GM12873 (cell line): ENCODE measurements around the gene NPEPL1.

Source experiments
- TF ChIP-seq, protein P1 (sequence below): IDR thresholded peaks from 2 replicates; pipeline ENCODE4 v1.5.1; 2012; ENCODE audit warnings: low read depth, mild to moderate bottlenecking, moderate library complexity, low read length, control low read depth; ENCODE audit not compliant: insufficient read depth; ENCODE audit errors: missing control alignments

NPEPL1 gene

DNA sequence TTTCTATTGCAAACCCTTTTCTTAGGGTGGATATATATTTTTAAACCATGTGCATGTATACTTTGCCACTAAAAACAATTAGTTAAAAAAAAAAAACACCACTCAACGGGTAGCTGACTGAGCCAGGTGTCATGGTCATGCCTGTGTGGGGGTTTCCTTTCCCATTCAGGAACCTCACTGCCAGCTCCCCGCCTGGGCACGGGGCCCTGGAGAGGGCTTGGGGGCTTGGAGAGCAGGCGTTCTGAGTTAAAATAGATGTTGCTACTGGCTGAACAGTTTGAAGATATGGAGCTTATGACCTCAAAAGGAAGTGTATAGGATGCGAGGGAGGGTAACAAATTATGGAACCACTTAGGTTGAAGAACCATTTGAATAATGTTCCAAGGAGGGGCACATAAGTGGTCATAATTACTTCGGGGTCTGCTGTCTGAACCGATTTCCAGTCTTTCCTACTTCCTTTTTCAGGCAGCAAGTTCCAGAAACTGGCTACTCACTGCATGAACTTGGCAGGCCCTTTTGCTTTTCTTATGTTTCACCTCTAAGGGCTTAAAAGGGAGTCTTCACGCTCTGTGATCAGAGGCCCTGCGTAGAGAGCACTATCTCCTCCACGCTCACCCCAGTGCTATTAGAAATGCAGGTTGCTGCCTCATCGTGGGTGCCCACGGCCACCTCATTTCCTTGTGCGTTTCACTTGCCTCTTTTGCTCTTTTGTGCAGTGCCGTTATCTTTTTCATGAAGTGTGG, 31.6 kb upstream of the NPEPL1 start:
- TF ChIP-seq, protein P1, sequence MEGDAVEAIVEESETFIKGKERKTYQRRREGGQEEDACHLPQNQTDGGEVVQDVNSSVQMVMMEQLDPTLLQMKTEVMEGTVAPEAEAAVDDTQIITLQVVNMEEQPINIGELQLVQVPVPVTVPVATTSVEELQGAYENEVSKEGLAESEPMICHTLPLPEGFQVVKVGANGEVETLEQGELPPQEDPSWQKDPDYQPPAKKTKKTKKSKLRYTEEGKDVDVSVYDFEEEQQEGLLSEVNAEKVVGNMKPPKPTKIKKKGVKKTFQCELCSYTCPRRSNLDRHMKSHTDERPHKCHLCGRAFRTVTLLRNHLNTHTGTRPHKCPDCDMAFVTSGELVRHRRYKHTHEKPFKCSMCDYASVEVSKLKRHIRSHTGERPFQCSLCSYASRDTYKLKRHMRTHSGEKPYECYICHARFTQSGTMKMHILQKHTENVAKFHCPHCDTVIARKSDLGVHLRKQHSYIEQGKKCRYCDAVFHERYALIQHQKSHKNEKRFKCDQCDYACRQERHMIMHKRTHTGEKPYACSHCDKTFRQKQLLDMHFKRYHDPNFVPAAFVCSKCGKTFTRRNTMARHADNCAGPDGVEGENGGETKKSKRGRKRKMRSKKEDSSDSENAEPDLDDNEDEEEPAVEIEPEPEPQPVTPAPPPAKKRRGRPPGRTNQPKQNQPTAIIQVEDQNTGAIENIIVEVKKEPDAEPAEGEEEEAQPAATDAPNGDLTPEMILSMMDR, result no peak

DNA sequence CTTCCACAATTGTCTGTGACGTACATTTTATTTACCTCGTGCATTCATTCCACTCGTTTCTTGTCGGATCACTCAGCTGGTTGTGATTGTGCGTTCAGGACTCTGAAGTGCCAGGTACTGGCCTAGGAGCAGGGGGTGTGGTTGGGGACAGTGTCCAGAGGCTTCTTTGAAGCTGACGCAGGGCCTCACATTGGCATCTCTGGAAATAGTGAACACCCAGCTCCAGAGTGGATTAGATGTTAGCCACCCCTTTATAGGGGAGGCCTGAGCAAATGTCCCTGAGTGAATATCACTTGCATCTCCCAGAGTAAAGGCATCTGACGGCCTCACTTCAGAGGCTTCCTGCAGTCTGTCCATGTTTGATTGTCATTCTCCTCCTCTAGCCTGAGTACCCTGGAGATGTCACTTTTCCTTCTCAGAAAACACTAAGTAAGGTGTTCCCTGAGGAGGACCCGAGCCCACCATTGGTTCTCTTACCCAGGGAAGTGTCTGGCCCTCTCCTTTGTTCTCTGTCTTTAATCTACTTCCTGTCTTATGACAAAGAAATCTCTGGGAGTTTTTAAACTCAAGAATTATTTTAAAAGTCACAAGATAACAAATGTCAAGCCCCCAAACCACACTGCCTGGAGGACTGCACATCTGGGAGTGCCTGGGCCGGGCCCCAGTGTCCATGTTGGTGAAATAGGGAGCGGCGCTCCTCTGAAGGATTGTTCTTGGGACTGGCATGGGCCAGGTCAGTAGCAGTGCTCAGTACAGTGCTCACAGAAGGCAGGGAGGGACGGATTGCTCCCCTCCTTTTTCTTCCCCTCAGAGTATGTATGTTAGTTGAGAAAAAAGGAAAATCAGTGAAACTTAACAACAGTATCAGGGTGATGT, 30.8 kb upstream of the NPEPL1 start:
- TF ChIP-seq, protein P1, result no peak

DNA sequence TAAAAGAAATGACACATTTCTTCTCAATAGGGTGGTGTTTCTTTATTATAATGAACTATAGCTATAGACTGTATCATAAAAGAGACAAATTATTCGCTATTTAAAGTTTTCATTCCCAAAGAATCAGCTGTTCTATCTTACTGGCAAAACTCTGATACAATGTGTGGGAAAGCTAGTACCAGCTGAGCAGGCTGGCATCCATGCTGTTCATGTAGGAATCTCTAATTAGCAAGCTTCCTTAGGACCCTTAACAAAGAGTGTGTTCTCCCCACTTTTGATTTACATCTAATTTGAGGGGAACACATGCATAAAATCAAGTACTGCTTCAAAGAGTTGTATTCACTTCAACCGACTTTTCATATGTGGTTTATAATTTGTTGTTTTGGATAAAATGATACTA, 28.3 kb upstream of the NPEPL1 start:
- TF ChIP-seq, protein P1, result no peak

DNA sequence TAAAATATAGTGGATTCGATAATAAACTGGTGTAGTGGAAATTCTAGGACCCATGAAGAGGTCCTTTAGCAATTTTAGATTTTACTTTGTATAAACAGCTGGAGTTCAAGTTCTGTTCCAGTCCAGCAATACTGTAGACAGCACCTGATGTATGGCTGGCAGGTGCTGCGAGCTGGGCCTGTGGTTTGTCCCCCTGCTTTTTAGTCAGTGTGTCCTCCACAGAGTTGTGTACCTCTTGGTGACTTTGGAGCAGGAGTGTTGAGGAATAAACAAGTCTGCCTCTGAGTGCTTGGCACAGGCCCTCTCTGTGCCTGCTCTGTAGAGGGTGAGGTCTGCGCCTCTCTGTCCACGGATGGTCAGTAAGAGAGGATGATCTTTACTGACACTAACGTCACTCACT, 27.7 kb upstream of the NPEPL1 start:
- TF ChIP-seq, protein P1, result no peak

DNA sequence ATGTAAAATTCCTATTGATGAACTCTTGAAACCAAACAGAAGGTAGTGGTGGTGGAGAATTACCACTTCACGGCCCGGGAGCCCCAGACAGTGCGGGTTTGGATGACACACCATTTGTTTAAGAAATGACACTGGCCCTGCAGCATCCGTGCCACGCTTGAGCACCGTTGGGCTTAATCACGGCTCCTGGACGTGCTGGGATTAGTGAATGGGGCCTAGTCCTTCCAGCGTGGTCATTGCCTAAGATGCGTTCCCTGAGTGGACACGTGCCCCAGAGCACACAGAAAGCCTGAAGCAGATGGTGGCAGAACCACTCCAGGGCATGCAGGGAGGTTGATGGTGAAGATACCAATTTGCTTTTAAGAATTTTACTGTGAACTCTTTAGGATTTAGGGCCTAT, 27.0 kb upstream of the NPEPL1 start:
- TF ChIP-seq, protein P1, result no peak

DNA sequence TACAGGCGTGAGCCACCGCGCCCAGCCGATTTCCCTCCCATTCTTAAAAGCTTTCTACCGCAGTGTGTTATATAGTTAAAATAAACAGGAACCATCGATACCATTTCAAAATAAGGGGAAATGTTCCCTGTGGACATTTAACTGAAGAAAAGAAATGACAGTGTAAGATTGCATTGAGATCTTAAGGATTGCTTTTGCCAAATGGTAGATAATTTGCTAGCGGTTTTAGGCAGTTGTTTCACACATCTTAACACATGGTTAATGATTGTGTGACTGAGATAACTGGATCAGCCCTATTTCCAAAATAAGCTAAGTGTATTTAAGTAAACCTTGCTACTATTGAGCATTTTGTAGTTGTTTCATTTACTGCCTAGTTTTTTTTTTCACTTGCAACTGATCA, 25.9 kb upstream of the NPEPL1 start:
- TF ChIP-seq, protein P1, result no peak

DNA sequence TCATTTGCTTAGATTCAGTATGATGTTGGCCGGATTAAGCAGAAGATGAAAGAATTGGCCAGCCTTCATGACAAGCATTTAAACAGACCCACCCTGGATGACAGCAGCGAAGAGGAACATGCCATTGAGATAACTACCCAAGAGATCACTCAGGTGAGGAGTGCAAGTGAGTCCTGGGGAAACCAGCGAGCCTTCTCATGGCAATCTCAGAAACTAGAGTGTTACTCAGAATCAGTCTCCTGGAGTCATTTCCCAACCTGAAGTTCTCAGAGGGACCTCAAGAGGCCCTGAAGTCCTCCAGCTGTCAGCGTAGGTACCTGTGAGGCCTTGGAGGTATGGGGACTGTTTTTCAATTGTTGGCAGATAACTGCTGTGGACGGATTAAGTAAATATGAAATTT, 24.6 kb upstream of the NPEPL1 start:
- TF ChIP-seq, protein P1, result no peak
